Activated CD8-positive, alpha-beta T cell treated with anti-CD3 and anti-CD28 coated beads for 36 hours (primary cell): ENCODE measurements around the gene VPS9D1. TPM values are rescaled to one million over a fixed set of nuclear protein-coding genes. Genes with fewer than 3 reads are reported as not detected.

Source experiments
- ATAC-seq: fragments of 200-7000 bp; cut with Tn5 transposase; one replicate; pipeline ENCODE4 v1.10.0; 2021; ENCODE audit warnings: mild to moderate bottlenecking, moderate library complexity
- CTCF ChIA-PET: fragments of 350-600 bp; sonication (Branson Sonifier 250); formaldehyde crosslinking; loops from one replicate; lab custom pipeline; 2021; ENCODE audit warnings: antibody characterized with exemption; lab: Charles Lee
- POLR2A ChIA-PET: fragments of 350-600 bp; sonication (Branson Sonifier 250); formaldehyde crosslinking; loops from one replicate; lab custom pipeline; 2021; ENCODE audit warnings: antibody characterized with exemption; lab: Charles Lee
- DNase-seq: peaks from one replicate; pipeline ENCODE4 v3.0.0-alpha.2; 2020
- H3K27ac Mint-ChIP-seq: one replicate; pipeline ENCODE4 v1.8.0; 2021; ENCODE audit warnings: mild to moderate bottlenecking, mixed read lengths
- H3K27me3 Mint-ChIP-seq: one replicate; pipeline ENCODE4 v1.8.0; 2021; ENCODE audit warnings: mixed read lengths
- H3K36me3 Mint-ChIP-seq: one replicate; pipeline ENCODE4 v1.8.0; 2021; ENCODE audit warnings: low read depth, mixed read lengths
- H3K4me1 Mint-ChIP-seq: one replicate; pipeline ENCODE4 v1.8.0; 2021; ENCODE audit warnings: low read depth, mixed read lengths
- H3K4me3 Mint-ChIP-seq: one replicate; pipeline ENCODE4 v1.8.0; 2021; ENCODE audit warnings: mild to moderate bottlenecking, moderate library complexity, mixed read lengths
- H3K9me3 Mint-ChIP-seq: one replicate; pipeline ENCODE4 v1.8.0; 2021; ENCODE audit warnings: mixed read lengths
- CTCF ChIP-seq: fragments of 200-600 bp; IDR thresholded peaks from one replicate; pipeline ENCODE4 v1.8.0; 2022; ENCODE audit warnings: antibody characterized with exemption, mild to moderate bottlenecking
- intact Hi-C: fragments of 100-400 bp; cut with micrococcal nuclease; formaldehyde crosslinking; loops from one replicate; pipeline ENCODE4 v1.10.0; 2022
- total RNA-seq, 2 experiments: library from RNA; stranded (reverse); gene quantifications; one replicate each; pipeline ENCODE4 v1.2.3, GENCODE V29; 2021

Gene VPS9D1
- total RNA-seq, 2 experiments from 2014 or later = 1.5 to 1.6 TPM

GRCh38 chr16:89761304-89761922 lies 40.7 kb upstream of the VPS9D1 start:
- no peak for TF ChIP-seq CTCF
- H3K4me3 Mint-ChIP-seq = peak overlapping the region; percentile 70
- peaks cover 65% of the 10 kb centered on the region for H3K36me3 Mint-ChIP-seq
- DNase-seq (no peak), ATAC-seq (no peak)
- POLR2A ChIA-PET = interaction anchor here (0.6 to 1.4 kb wide), 6 partner anchors 16 to 157 kb away, joined by 3 to 5 read pairs (median 4); partner anchors contain the start of gene MC1R
- intact Hi-C loops = no loop called here
- H3K4me1 Mint-ChIP-seq = peaks cover 30% of the 10 kb centered on the region
- CTCF ChIA-PET = interaction anchor here (0.8 to 2.5 kb wide), 10 partner anchors 8 to 187 kb away, joined by 3 to 13 read pairs (median 4); no protein-coding TSS in a partner anchor
- H3K27me3 Mint-ChIP-seq = no peaks in the 10 kb centered on the region
- peak overlapping the region; percentile 81 for H3K27ac Mint-ChIP-seq
- H3K9me3 Mint-ChIP-seq = no peaks in the 10 kb centered on the region

GRCh38 chr16:89759746-89760340 lies 39.1 kb upstream of the VPS9D1 start:
- no peak for DNase-seq
- Mint-ChIP-seq H3K36me3 (peaks cover 65% of the 10 kb centered on the region), H3K4me3 (no peak overlapping the region), H3K27ac (peak overlapping the region; percentile 81), H3K4me1 (peaks cover 21% of the 10 kb centered on the region), H3K27me3 (no peaks in the 10 kb centered on the region), H3K9me3 (no peaks in the 10 kb centered on the region)
- ChIA-PET CTCF (no interaction called here), POLR2A (no interaction called here)
- TF ChIP-seq CTCF = no peak
- intact Hi-C loops = no loop called here
- ATAC-seq = no peak

DNA sequence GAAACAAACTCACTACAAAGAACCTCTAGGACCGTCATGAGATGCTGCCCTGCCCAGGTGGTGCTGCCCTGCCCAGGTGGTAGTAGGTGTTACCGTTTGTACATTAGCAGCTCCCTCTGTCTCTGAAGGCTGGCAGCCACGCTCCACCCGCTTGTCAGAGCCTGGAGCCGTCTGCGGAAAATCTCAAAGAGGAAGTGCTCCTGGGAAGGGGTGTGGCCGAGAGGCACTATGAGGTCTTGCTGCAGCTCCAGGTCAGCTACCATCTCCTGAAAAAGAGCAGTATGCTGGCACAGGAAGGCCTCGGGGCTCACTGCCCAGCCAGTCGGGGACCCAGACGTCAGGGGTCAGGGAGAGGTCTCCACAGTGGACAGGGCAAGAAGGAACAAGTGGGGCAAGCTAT lies 28.9 kb upstream of the VPS9D1 start:
- no peak overlapping the region for H3K27ac Mint-ChIP-seq
- TF ChIP-seq CTCF = no peak
- no peak for ATAC-seq
- H3K4me1 Mint-ChIP-seq = peaks cover 4% of the 10 kb centered on the region
- intact Hi-C loops = no loop called here
- ChIA-PET POLR2A (interaction anchor here (1.0 to 1.7 kb wide), 4 partner anchors 9 to 21 kb away, joined by 3 to 4 read pairs (median 3); no protein-coding TSS in a partner anchor), CTCF (interaction anchor here (0.8 to 1.3 kb wide), 3 partner anchors 12 to 108 kb away, joined by 3 read pairs; no protein-coding TSS in a partner anchor)
- no peaks in the 10 kb centered on the region for H3K9me3 Mint-ChIP-seq
- DNase-seq = no peak
- H3K4me3 Mint-ChIP-seq = no peak overlapping the region
- H3K27me3 Mint-ChIP-seq = no peaks in the 10 kb centered on the region
- peaks cover 45% of the 10 kb centered on the region for H3K36me3 Mint-ChIP-seq

DNA sequence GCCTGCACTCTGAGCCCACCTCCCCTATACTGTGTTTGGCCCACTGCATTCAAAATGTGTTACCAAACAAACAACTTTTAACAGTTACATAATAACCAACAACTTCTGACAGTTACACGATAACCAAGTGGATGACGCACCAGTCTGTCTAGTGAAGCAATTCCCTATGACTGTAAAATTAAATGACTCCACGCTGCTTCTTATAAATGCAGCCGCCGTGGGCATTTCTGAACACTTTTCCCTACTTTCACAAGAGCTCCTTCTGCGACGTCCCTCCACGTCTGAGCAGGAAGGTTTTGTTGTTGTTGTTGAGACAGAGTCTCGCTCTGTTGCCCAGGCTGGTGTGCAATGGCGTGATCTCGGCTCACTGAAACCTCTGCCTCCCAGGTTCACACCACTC lies 28.2 kb upstream of the VPS9D1 start:
- Mint-ChIP-seq H3K4me3 (no peak overlapping the region), H3K27ac (no peak overlapping the region), H3K4me1 (peaks cover 4% of the 10 kb centered on the region), H3K9me3 (no peaks in the 10 kb centered on the region), H3K36me3 (peaks cover 49% of the 10 kb centered on the region), H3K27me3 (no peaks in the 10 kb centered on the region)
- no peak for TF ChIP-seq CTCF
- DNase-seq (no peak), ATAC-seq (no peak)
- intact Hi-C loops = no loop called here
- ChIA-PET POLR2A (interaction anchor here (1.0 to 1.7 kb wide), 2 partner anchors 8 to 21 kb away, joined by 3 to 4 read pairs; no protein-coding TSS in a partner anchor), CTCF (interaction anchor here (0.8 kb wide), 1 partner anchor 49 kb away, joined by 3 read pairs; no protein-coding TSS in a partner anchor)

DNA sequence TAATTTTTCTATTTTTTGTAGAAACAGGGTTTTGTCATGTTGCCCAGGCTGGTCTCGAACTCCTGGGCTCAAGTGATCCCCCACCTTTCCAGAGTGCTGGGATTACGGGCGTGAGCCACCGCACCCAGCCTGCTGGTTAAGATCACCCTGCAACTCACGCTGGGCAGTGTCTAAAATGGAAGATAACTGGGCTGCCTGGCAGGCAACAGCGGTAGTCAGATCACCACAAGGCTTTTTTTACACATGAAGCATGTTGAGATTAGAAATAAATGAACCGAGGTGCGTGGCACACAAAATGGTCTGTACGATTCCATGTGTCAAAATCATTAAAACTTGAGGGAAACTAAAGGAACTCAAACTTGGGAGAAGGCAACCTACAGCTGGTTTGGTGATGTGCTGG lies 27.4 kb upstream of the VPS9D1 start:
- intact Hi-C loops = no loop called here
- TF ChIP-seq CTCF = no peak
- DNase-seq (no peak), ATAC-seq (no peak)
- POLR2A ChIA-PET = interaction anchor here (0.7 to 0.9 kb wide), 2 partner anchors 11 to 25 kb away, joined by 3 to 4 read pairs; no protein-coding TSS in a partner anchor
- no peak overlapping the region for H3K27ac Mint-ChIP-seq
- H3K9me3 Mint-ChIP-seq = no peaks in the 10 kb centered on the region
- no peak overlapping the region for H3K4me3 Mint-ChIP-seq
- H3K27me3 Mint-ChIP-seq = no peaks in the 10 kb centered on the region
- CTCF ChIA-PET = interaction anchor here (2.4 kb wide), 1 partner anchor 47 kb away, joined by 7 read pairs; the partner anchor contains the start of gene SPATA2L
- peaks cover 46% of the 10 kb centered on the region for H3K36me3 Mint-ChIP-seq
- peaks cover 8% of the 10 kb centered on the region for H3K4me1 Mint-ChIP-seq
